SK-N-SH treated with all-trans-retinoic acid at 6 μM for 48 hours (cell line): ENCODE measurements around the gene MTMR6.

Experiments
- ATAC-seq: fragments of 200-7000 bp; cut with Tn5 transposase; 3 replicates; pipeline ENCODE4 v1.9.1; 2020; ENCODE audit warnings: mild to moderate bottlenecking, moderate library complexity
- ARNTL ChIP-seq: fragments of 450-650 bp; formaldehyde crosslinking; IDR thresholded peaks from 2 replicates; pipeline ENCODE4 v1.5.0; 2020; ENCODE audit warnings: low read depth, mild to moderate bottlenecking, moderate library complexity, borderline replicate concordance
- BACH2 ChIP-seq: fragments of 250-450 bp; sonication (Bioruptor Pico); IDR thresholded peaks from 2 replicates; pipeline ENCODE4 v1.9.0; 2021; ENCODE audit warnings: mild to moderate bottlenecking, borderline replicate concordance
- CSDC2 ChIP-seq: fragments of 250-450 bp; sonication (Bioruptor Pico); IDR thresholded peaks from 2 replicates; pipeline ENCODE4 v1.5.0; 2020; ENCODE audit warnings: mild to moderate bottlenecking, moderate library complexity
- ESRRG ChIP-seq: fragments of 250-450 bp; sonication (Bioruptor Pico); IDR thresholded peaks from 2 replicates; pipeline ENCODE4 v1.6.1; 2021; ENCODE audit warnings: mild to moderate bottlenecking
- GLIS3 ChIP-seq: fragments of 250-450 bp; sonication (Bioruptor Pico); IDR thresholded peaks from 2 replicates; pipeline ENCODE4 v1.5.0; 2020; ENCODE audit warnings: mild to moderate bottlenecking, moderate library complexity
- ISL1 ChIP-seq: fragments of 250-450 bp; sonication (Bioruptor Pico); IDR thresholded peaks from 2 replicates; pipeline ENCODE4 v2.1.2; 2022; ENCODE audit warnings: mild to moderate bottlenecking, moderate library complexity
- PPARA ChIP-seq: fragments of 250-450 bp; sonication (Bioruptor Pico); IDR thresholded peaks from 2 replicates; pipeline ENCODE4 v1.5.0; 2020; ENCODE audit warnings: mild to moderate bottlenecking, borderline replicate concordance
- RARB ChIP-seq: fragments of 250-450 bp; sonication (Bioruptor Pico); IDR thresholded peaks from 2 replicates; pipeline ENCODE4 v1.8.0; 2021; ENCODE audit warnings: mild to moderate bottlenecking, moderate library complexity
- SNAI2 ChIP-seq: fragments of 250-450 bp; sonication (Bioruptor Pico); IDR thresholded peaks from 2 replicates; pipeline ENCODE4 v1.5.0; 2020; ENCODE audit warnings: mild to moderate bottlenecking, moderate library complexity
- TOX ChIP-seq: fragments of 250-450 bp; sonication (Bioruptor Pico); IDR thresholded peaks from 2 replicates; pipeline ENCODE4 v1.8.0; 2021; ENCODE audit warnings: mild to moderate bottlenecking, moderate library complexity, borderline replicate concordance
- ZC3H10 ChIP-seq: fragments of 250-450 bp; sonication (Bioruptor Pico); IDR thresholded peaks from 2 replicates; pipeline ENCODE4 v1.5.1; 2021; ENCODE audit warnings: mild to moderate bottlenecking, moderate library complexity
- ZFP3 ChIP-seq: fragments of 250-450 bp; sonication (Bioruptor Pico); IDR thresholded peaks from 2 replicates; pipeline ENCODE4 v1.5.0; 2020; ENCODE audit warnings: mild to moderate bottlenecking, moderate library complexity
- ZFP30 ChIP-seq: fragments of 450-650 bp; formaldehyde crosslinking; IDR thresholded peaks from 2 replicates; pipeline ENCODE4 v1.5.0; 2022; ENCODE audit warnings: mild to moderate bottlenecking, moderate library complexity
- ZNF565 ChIP-seq: fragments of 450-650 bp; formaldehyde crosslinking; conservative IDR thresholded peaks from 2 replicates; pipeline ENCODE4 v1.5.0; 2020; ENCODE audit warnings: low read depth, mild to moderate bottlenecking, moderate library complexity
- ZNF8 ChIP-seq: fragments of 450-650 bp; formaldehyde crosslinking; IDR thresholded peaks from 2 replicates; pipeline ENCODE4 v1.5.0; 2020; ENCODE audit warnings: mild to moderate bottlenecking, moderate library complexity
- TF ChIP-seq, protein P1 (sequence below): fragments of 250-450 bp; sonication (Bioruptor Pico); IDR thresholded peaks from 2 replicates; pipeline ENCODE4 v1.5.1; 2020; ENCODE audit warnings: low read depth, mild to moderate bottlenecking, moderate library complexity
- TF ChIP-seq, protein P2 (sequence below): fragments of 250-450 bp; sonication (Bioruptor Pico); IDR thresholded peaks from 2 replicates; pipeline ENCODE4 v1.5.1; 2021; ENCODE audit warnings: mild to moderate bottlenecking, moderate library complexity
- TF ChIP-seq, protein P3 (sequence below): fragments of 250-450 bp; sonication (Bioruptor Pico); IDR thresholded peaks from 2 replicates; pipeline ENCODE4 v1.8.0; 2020; ENCODE audit warnings: mild to moderate bottlenecking, moderate library complexity, borderline replicate concordance
- TF ChIP-seq, protein P4 (sequence below): fragments of 250-450 bp; sonication (Bioruptor Pico); IDR thresholded peaks from 2 replicates; pipeline ENCODE4 v1.5.0; 2020; ENCODE audit warnings: mild to moderate bottlenecking, moderate library complexity

The MTMR6 gene

DNA sequence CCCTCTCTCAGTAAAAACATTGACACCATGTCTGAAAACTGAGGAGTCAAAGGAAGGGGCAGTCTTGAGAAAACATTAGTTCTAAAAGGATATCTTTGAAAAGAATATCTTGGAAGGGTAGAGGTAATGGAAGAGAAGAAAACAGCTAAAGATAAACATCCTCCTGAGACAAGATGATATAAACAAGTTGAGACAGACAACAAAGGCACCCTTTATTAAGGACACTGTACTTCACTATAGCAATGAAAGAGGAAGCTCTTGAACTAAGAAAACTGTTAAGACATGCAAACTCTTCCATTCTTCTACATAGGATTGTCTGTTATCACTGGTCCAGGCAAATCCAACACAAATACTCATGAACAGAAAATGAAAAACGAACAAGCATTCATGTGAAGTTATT lies 46.3 kb downstream of the MTMR6 start:
- no peak for ATAC-seq
- TF ChIP-seq, protein P1, sequence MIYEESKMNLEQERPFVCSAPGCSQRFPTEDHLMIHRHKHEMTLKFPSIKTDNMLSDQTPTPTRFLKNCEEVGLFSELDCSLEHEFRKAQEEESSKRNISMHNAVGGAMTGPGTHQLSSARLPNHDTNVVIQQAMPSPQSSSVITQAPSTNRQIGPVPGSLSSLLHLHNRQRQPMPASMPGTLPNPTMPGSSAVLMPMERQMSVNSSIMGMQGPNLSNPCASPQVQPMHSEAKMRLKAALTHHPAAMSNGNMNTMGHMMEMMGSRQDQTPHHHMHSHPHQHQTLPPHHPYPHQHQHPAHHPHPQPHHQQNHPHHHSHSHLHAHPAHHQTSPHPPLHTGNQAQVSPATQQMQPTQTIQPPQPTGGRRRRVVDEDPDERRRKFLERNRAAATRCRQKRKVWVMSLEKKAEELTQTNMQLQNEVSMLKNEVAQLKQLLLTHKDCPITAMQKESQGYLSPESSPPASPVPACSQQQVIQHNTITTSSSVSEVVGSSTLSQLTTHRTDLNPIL (CRISPR knock-in tag): no peak
- TF ChIP-seq ZNF565 (CRISPR knock-in tag): no peak
- TF ChIP-seq ZNF8 (CRISPR knock-in tag): no peak
- no peak for TF ChIP-seq GLIS3 (CRISPR knock-in tag)
- no peak for TF ChIP-seq ISL1
- TF ChIP-seq, protein P2, sequence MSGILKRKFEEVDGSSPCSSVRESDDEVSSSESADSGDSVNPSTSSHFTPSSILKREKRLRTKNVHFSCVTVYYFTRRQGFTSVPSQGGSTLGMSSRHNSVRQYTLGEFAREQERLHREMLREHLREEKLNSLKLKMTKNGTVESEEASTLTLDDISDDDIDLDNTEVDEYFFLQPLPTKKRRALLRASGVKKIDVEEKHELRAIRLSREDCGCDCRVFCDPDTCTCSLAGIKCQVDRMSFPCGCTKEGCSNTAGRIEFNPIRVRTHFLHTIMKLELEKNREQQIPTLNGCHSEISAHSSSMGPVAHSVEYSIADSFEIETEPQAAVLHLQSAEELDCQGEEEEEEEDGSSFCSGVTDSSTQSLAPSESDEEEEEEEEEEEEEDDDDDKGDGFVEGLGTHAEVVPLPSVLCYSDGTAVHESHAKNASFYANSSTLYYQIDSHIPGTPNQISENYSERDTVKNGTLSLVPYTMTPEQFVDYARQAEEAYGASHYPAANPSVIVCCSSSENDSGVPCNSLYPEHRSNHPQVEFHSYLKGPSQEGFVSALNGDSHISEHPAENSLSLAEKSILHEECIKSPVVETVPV (CRISPR knock-in tag): no peak

DNA sequence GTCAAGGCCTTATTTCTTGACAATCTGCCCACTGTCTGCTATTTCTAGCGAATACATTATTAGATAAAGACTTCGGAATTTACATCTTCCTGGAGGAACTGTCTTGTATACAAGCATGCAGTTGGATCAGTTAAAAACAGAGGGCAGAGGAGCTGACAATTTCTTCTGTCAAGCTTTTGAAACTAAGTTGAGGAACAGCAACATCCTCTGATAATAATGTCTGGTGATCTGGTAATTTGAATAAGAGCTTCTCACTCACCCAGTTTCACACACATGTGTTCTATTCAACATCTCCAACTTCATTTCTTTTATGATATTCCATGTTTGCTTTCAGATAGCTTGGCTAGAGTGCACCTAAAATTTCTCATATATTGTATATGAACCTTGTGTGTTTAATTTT lies 50.2 kb downstream of the MTMR6 start:
- no peak for ATAC-seq
- no peak for TF ChIP-seq ZFP30 (CRISPR knock-in tag)
- no peak for TF ChIP-seq SNAI2
- TF ChIP-seq ZNF8 (CRISPR knock-in tag): no peak
- TF ChIP-seq, protein P2 (CRISPR knock-in tag): no peak
- no peak for TF ChIP-seq BACH2 (CRISPR knock-in tag)
- TF ChIP-seq RARB (CRISPR knock-in tag): no peak

DNA sequence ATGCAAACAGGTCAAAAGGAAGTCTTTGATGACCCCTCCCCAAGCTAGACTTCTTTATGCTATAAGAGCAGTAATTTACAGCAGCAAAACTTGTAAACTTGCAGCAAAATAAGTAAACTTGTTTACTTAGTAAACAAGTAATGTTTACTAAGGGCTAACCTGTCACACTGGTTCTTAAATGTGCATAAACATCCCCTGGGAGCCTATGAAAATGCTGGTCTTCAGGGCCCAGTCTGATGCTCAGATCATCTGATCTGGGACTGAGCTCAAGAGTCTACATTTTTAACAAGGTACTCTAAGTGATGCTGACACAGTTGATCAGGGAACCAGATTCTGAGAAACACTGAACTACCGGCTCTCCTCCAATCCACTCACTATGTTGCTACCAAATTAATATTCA lies 53.4 kb downstream of the MTMR6 start:
- no peak for ATAC-seq
- TF ChIP-seq ZC3H10 (CRISPR knock-in tag): no peak
- no peak for TF ChIP-seq ARNTL (CRISPR knock-in tag)
- TF ChIP-seq BACH2 (CRISPR knock-in tag): no peak
- no peak for TF ChIP-seq ZNF8 (CRISPR knock-in tag)
- TF ChIP-seq ISL1: no peak
- TF ChIP-seq ZNF565 (CRISPR knock-in tag): no peak
- TF ChIP-seq, protein P3, sequence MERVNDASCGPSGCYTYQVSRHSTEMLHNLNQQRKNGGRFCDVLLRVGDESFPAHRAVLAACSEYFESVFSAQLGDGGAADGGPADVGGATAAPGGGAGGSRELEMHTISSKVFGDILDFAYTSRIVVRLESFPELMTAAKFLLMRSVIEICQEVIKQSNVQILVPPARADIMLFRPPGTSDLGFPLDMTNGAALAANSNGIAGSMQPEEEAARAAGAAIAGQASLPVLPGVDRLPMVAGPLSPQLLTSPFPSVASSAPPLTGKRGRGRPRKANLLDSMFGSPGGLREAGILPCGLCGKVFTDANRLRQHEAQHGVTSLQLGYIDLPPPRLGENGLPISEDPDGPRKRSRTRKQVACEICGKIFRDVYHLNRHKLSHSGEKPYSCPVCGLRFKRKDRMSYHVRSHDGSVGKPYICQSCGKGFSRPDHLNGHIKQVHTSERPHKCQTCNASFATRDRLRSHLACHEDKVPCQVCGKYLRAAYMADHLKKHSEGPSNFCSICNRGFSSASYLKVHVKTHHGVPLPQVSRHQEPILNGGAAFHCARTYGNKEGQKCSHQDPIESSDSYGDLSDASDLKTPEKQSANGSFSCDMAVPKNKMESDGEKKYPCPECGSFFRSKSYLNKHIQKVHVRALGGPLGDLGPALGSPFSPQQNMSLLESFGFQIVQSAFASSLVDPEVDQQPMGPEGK (CRISPR knock-in tag): no peak
- TF ChIP-seq CSDC2: no peak
- TF ChIP-seq, all 23 proteins: peak for 0

DNA sequence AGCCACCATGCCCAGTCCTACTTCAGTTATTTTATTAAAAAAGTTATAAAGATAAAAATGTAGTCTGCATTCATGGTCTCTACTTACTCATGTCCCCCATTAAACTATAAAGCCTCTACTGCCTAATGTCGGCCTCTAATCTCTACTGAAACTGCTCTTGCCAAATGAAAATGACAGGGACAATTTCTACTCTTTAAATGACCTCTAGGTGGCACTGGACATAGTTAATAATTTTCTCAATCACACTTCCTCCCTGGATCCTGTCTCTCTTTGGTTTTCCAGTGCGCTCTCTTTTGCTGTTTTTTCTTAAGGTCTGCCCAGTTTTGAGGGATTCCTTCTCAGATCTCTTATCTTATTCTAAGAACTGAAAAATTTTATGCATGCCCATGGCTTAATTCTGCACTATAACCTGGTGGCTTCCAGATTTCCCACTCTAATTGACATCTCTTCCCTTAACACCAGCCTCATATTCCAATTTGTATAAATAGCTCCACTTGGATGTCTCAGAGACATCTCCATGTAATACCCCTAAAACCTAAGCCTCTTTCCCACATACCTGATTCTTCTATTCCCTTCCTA lies 54.3 kb downstream of the MTMR6 start:
- peak; percentile 85 for ATAC-seq
- TF ChIP-seq RARB (CRISPR knock-in tag) (no peak), ZFP3 (CRISPR knock-in tag) (no peak), ZC3H10 (CRISPR knock-in tag) (no peak), GLIS3 (CRISPR knock-in tag) (no peak), ISL1 (no peak), CSDC2 (no peak), ARNTL (CRISPR knock-in tag) (no peak), ZNF565 (CRISPR knock-in tag) (no peak), ESRRG (no peak), ZNF8 (CRISPR knock-in tag) (no peak), PPARA (CRISPR knock-in tag) (no peak), BACH2 (CRISPR knock-in tag) (no peak), TOX (CRISPR knock-in tag) (no peak)
- TF ChIP-seq, protein P2 (CRISPR knock-in tag): no peak
- TF ChIP-seq, protein P4, sequence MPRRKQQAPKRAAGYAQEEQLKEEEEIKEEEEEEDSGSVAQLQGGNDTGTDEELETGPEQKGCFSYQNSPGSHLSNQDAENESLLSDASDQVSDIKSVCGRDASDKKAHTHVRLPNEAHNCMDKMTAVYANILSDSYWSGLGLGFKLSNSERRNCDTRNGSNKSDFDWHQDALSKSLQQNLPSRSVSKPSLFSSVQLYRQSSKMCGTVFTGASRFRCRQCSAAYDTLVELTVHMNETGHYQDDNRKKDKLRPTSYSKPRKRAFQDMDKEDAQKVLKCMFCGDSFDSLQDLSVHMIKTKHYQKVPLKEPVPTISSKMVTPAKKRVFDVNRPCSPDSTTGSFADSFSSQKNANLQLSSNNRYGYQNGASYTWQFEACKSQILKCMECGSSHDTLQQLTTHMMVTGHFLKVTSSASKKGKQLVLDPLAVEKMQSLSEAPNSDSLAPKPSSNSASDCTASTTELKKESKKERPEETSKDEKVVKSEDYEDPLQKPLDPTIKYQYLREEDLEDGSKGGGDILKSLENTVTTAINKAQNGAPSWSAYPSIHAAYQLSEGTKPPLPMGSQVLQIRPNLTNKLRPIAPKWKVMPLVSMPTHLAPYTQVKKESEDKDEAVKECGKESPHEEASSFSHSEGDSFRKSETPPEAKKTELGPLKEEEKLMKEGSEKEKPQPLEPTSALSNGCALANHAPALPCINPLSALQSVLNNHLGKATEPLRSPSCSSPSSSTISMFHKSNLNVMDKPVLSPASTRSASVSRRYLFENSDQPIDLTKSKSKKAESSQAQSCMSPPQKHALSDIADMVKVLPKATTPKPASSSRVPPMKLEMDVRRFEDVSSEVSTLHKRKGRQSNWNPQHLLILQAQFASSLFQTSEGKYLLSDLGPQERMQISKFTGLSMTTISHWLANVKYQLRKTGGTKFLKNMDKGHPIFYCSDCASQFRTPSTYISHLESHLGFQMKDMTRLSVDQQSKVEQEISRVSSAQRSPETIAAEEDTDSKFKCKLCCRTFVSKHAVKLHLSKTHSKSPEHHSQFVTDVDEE (CRISPR knock-in tag): no peak
- TF ChIP-seq, protein P3 (CRISPR knock-in tag): no peak
- TF ChIP-seq, protein P1 (CRISPR knock-in tag): no peak
